GM15510 (cell line): Measurements from ENCODE around the gene USE1.

Source experiments
- POLR2A ChIP-seq: IDR thresholded peaks from 3 replicates; pipeline ENCODE4 v1.6.1; 2011; ENCODE audit warnings: borderline replicate concordance; ENCODE audit not compliant: insufficient read length; ENCODE audit errors: extremely low read depth

USE1 gene

DNA sequence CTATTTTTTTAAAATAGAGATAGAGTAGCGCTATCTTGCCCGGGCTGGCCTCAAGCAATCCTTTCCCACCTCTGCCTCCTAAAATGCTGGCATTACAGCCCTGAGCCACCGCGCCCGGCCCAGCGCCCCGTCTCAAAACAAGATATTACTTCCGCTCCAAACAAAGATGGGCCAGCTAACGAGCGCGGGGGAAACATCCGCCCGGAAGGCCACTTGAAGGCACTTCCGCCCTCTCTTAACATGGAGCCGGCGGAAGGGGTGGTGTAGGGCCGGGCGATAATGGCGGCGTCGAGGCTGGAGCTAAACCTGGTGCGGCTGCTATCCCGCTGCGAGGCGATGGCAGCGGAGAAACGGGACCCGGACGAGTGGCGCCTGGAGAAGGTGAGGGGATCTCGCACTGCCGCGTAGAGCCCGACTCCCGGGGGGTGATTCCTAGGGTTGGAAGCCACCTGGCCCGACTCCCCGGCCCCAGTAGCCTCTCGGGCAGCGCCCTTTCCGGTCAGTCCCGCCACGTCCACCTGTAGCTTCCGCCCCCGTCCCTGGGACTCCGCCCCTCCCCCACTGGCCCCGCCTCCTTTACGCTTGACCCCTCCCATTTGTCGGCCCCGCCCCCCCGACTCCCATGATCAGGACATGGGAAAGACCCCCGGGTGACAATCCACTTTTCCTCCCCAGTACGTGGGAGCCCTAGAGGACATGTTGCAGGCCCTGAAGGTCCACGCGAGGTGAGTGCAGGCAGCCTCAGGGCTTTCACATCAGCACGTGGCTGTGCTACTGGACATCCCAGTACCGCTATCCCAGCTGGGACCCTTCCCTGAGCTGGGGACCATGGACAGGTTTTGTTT, at the start of gene USE1:
Gene USE1 (plus strand): TSS at position 231 of the 845 bp plus-strand sequence. CDS start 49 bp downstream, at position 280.
- peak; percentile 83 for TF ChIP-seq POLR2A

DNA sequence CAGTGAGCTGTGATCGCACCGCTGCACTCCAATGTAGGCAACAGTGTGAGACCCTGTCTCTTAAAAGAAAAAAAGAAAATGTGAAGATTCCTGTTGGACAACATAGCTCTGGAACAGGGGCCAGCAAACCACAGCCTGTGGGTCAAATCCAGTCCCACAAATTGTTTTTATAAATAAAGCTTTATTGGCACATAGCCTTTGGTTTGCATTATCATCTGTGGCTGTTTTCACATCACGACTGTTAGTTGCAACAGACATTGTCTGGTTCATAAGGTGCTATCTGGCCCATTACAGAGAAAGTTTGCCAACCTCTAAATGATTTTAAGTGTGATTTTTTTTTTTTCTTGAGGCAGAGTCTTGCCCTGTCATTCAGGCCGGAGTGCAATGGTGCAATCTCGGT, 49.4 kb upstream of the USE1 start:
- TF ChIP-seq POLR2A = no peak

GRCh38 chr19:17170538-17171297, 44.4 kb upstream of the USE1 start:
- TF ChIP-seq POLR2A = no peak

DNA sequence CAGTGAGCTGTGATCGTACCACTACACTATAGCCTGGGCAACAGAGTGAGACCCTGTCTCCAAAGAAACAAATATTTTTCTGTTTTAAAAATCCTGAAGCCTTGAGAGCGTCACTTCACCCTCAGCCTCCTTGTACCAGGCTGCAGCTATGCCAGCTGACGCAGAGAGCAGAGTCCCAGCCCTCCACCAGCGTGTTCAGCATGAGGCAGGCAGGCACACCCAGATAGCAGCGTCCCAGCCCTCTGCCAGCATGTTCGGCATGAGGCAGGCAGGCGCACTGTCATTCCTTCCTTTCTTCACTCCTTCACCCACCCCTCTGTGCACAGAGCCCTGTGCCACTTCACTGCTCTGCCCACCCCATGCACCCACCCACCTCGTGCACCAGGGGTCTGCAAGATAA, 43.3 kb upstream of the USE1 start:
- TF ChIP-seq POLR2A = no peak

DNA sequence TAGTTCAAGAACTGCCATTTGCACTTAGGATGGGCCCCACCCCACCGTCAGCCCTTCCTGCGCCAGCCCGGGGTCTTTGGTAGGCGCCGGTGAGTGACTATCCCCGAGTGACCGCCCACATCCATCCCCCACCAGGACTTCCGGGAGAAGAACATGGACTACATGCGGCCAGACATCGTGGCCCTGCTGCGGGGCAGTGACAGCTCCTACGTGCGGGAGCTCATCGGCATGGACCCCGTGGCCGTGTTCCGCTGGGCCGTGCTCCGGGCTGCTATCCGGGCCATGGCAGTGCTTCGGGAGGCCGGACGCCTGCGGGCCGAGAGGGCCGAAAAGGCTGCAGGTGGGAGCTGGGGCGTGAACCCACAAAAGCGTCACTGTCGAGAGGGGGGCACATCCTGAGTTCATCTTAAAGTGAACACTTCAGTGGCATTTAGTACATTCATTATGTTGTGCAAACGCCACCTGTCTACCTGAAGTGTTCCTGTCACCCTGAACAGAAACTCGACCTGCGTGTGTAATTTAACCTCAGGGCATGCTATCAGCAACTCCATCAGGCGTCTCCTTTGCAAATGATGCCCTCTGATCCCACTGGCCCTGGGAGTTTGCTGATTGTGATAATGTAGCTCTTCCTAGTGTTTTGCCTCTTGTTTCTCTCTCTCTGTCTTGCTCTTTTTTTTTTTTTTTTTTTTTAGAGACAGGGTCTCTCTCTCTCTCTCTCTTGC, 42.4 kb upstream of the USE1 start:
- TF ChIP-seq POLR2A = no peak

- no peak for TF ChIP-seq POLR2A
Observed at GRCh38 chr19:17178291-17178690, 36.9 kb upstream of the USE1 start.

- TF ChIP-seq POLR2A = no peak
Observed at GRCh38 chr19:17180997-17181702, 34.0 kb upstream of the USE1 start.

- TF ChIP-seq POLR2A = no peak
Observed at GRCh38 chr19:17183271-17183761, 31.8 kb upstream of the USE1 start.

DNA sequence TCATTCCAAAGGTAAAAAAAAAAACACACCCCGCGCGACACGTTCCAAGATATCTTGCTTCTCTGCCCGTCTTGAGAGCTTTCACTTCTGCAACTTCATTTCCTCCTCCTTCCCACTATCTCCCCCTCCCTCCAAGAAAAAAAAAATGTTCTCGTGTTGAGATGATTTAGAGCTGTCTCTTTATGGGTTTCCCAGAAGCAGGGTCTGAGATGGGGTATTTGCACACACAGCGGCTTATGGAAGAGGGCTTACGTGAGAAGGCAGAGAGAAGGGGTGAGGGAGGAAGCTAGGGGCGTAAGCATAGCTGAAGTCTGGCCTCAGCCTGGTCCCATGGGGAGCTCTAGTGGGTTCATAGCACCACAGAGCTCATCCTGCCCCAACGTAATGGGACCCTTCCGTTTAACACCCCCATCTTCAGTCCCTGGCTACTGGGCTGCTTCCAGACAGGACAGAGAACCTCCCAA, 31.3 kb upstream of the USE1 start:
- no peak for TF ChIP-seq POLR2A

- no peak for TF ChIP-seq POLR2A
Observed at GRCh38 chr19:17184371-17184841, 30.8 kb upstream of the USE1 start.

DNA sequence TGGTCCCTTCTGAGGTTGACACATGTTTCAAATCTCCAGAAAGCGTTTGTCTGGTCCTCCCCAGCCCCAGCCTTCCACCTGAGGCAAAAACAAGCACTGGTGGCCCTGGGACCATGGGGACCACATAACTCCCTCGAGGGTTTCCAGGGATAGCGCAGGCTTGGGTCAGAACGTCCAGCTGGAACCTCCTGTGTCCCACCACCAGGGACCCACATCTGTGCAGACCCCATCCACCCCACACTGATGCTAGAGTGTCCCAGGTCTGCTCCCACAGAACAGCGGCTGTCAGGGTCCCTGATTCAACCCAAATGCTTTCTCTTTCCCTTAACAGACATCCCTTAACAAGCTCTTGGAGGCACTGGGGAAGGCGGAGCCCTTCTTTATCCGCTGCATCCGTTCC, 29.6 kb upstream of the USE1 start:
- no peak for TF ChIP-seq POLR2A

DNA sequence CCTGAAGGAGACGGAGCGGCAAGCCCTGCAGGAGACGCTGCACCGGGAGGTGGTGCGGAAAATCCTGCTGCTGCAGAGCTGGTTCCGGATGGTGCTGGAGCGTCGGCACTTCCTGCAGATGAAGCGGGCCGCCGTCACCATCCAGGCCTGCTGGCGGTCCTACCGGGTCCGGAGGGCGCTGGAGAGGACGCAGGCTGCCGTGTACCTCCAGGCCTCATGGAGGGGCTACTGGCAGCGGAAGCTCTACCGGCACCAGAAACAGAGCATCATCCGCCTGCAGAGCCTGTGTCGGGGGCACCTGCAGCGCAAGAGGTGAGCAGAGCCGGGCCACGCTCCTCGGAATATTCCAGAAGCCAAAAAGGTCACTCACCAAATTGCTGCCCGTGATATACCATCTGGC, 22.4 kb upstream of the USE1 start:
- no peak for TF ChIP-seq POLR2A

DNA sequence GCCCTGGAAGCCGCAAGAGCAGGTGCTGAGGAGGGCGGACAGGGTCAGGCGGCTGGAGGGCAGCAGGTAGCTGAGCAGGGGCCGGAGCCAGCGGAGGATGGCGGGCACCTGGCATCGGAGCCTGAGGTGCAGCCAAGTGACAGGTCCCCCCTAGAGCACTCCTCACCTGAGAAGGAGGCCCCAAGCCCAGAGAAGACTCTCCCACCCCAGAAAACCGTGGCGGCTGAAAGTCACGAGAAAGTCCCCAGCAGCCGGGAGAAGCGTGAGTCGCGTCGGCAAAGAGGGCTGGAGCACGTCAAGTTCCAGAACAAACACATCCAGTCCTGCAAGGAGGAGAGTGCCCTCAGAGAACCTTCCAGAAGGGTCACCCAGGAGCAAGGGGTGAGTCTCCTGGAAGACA, 20.5 kb upstream of the USE1 start:
- TF ChIP-seq POLR2A = no peak

DNA sequence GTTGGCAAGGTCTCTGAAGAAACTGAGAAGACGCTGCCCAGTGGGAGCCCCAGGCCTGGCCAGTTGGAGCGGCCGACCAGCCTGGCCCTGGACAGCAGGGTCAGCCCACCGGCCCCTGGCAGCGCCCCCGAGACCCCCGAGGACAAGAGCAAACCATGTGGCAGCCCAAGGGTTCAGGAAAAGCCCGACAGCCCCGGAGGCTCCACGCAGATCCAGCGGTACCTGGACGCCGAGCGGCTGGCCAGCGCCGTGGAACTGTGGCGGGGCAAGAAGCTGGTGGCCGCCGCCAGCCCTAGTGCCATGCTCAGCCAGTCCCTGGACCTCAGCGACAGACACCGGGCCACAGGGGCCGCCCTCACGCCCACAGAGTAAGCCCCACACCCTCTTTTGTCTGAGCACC, 20.1 kb upstream of the USE1 start:
- no peak for TF ChIP-seq POLR2A
